Measurements from ENCODE around the gene SPI1. TPM values are rescaled to one million over a fixed set of nuclear protein-coding genes. Genes with fewer than 3 reads are reported as not detected.

SPI1 gene
- total RNA-seq, 1 donor from 2014 or later = not detected

- no peak for TF ChIP-seq CTCF (IDR thresholded peaks at IDR 0.05)
- no peak for TF ChIP-seq EZH2 (IDR thresholded peaks at IDR 0.05)
- TF ChIP-seq EZH2phosphoT487 (IDR thresholded peaks at IDR 0.05) = no peak
- Histone ChIP-seq H3K36me3 (no peaks in the 10 kb centered on the region), H3K4me2 (no peak overlapping the region), H3K4me1 (peaks cover 18% of the 10 kb centered on the region), H3K79me2 (ENCODE audit: low read depth) (no peaks in the 10 kb centered on the region), H4K20me1 (ENCODE audit: low read depth) (no peaks in the 10 kb centered on the region), H3K4me3 (no peak overlapping the region), H2AFZ (replicated peaks) (no peak overlapping the region), H3K27me3 (no peaks in the 10 kb centered on the region), H3K27ac (no peak overlapping the region), H3K9me3 (ENCODE audit: low read depth) (no peaks in the 10 kb centered on the region), H3F3A (ENCODE audit: low read depth) (peaks cover 21% of the 10 kb centered on the region), H3K9ac (no peak overlapping the region)
- Mint-ChIP-seq H3K36me3 (no peaks in the 10 kb centered on the region), H3K27ac (no peak overlapping the region), H3K4me1 (peaks cover 14% of the 10 kb centered on the region), H3K9me3 (no peaks in the 10 kb centered on the region), H3K27me3 (ENCODE audit: insufficient read depth, low read depth) (no peaks in the 10 kb centered on the region), H3K4me3 (no peak overlapping the region)
- no peak for DNase-seq (ENCODE audit: low spot score)
Observed at GRCh38 chr11:47342854-47343253, 35.5 kb downstream of the SPI1 start.

GRCh38 chr11:47342036-47342803 lies 36.1 kb downstream of the SPI1 start:
- Mint-ChIP-seq H3K9me3 (no peaks in the 10 kb centered on the region), H3K4me1 (peaks cover 14% of the 10 kb centered on the region), H3K4me3 (no peak overlapping the region), H3K27ac (peak overlapping the region; percentile 39), H3K36me3 (no peaks in the 10 kb centered on the region), H3K27me3 (ENCODE audit: insufficient read depth, low read depth) (no peaks in the 10 kb centered on the region)
- H3K4me2 ChIP-seq = no peak overlapping the region
- H4K20me1 ChIP-seq (ENCODE audit: low read depth) = no peaks in the 10 kb centered on the region
- H3K27ac ChIP-seq = no peak overlapping the region
- H3K79me2 ChIP-seq (ENCODE audit: low read depth) = no peaks in the 10 kb centered on the region
- peaks cover 18% of the 10 kb centered on the region for H3K4me1 ChIP-seq
- H2AFZ ChIP-seq (replicated peaks) = no peak overlapping the region
- H3K9ac ChIP-seq = no peak overlapping the region
- no peaks in the 10 kb centered on the region for H3K36me3 ChIP-seq
- H3K9me3 ChIP-seq (ENCODE audit: low read depth) = no peaks in the 10 kb centered on the region
- no peak for DNase-seq (ENCODE audit: low spot score)
- TF ChIP-seq CTCF (IDR thresholded peaks at IDR 0.05) = no peak
- TF ChIP-seq EZH2phosphoT487 (IDR thresholded peaks at IDR 0.05) = no peak
- TF ChIP-seq EZH2 (IDR thresholded peaks at IDR 0.05) = no peak
- H3F3A ChIP-seq (ENCODE audit: low read depth) = peaks cover 21% of the 10 kb centered on the region
- H3K4me3 ChIP-seq = no peak overlapping the region
- H3K27me3 ChIP-seq = no peaks in the 10 kb centered on the region

- no peaks in the 10 kb centered on the region for H3K36me3 ChIP-seq
- no peaks in the 10 kb centered on the region for H3K36me3 Mint-ChIP-seq
- H3K27ac ChIP-seq = no peak overlapping the region
- H3K79me2 ChIP-seq (ENCODE audit: low read depth) = no peaks in the 10 kb centered on the region
- no peaks in the 10 kb centered on the region for H3K27me3 ChIP-seq
- no peaks in the 10 kb centered on the region for H3K9me3 ChIP-seq (ENCODE audit: low read depth)
- peaks cover 3% of the 10 kb centered on the region for H3K27me3 Mint-ChIP-seq (ENCODE audit: insufficient read depth, low read depth)
- no peak for DNase-seq (ENCODE audit: low spot score)
- peak overlapping the region; percentile 39 for H3K27ac Mint-ChIP-seq
- peaks cover 17% of the 10 kb centered on the region for H3K4me1 Mint-ChIP-seq
- no peaks in the 10 kb centered on the region for H3K9me3 Mint-ChIP-seq
- no peak overlapping the region for H2AFZ ChIP-seq (replicated peaks)
- H3K4me2 ChIP-seq = no peak overlapping the region
- TF ChIP-seq EZH2phosphoT487 (IDR thresholded peaks at IDR 0.05) = no peak
- no peak for TF ChIP-seq CTCF (IDR thresholded peaks at IDR 0.05)
- no peak for TF ChIP-seq EZH2 (IDR thresholded peaks at IDR 0.05)
- H4K20me1 ChIP-seq (ENCODE audit: low read depth) = no peaks in the 10 kb centered on the region
- H3K4me3 ChIP-seq = no peak overlapping the region
- peaks cover 10% of the 10 kb centered on the region for H3K4me1 ChIP-seq
- peaks cover 18% of the 10 kb centered on the region for H3F3A ChIP-seq (ENCODE audit: low read depth)
- H3K9ac ChIP-seq = no peak overlapping the region
- no peak overlapping the region for H3K4me3 Mint-ChIP-seq
Observed at GRCh38 chr11:47340980-47341775, 37.2 kb downstream of the SPI1 start.

All from neural progenitor cell (in vitro differentiated cells).